ENCODE measurements around the gene MED9. TPM values are rescaled to one million over a fixed set of nuclear protein-coding genes. Genes with fewer than 3 reads are reported as not detected.
A peak's percentile ranks its signal among the peaks of the same experiment; 100 is the strongest.

The MED9 gene
- total RNA-seq, 1 donor from 2014 or later, result 19.3 TPM

GRCh38 chr17:17514361-17514992 is 37.7 kb downstream of the MED9 start:
- Mint-ChIP-seq H3K27me3 (no peaks in the 10 kb centered on the region), H3K9me3 (no peaks in the 10 kb centered on the region), H3K27ac (no peak overlapping the region), H3K4me1 (ENCODE audit: unreplicated experiment) (peaks cover 17% of the 10 kb centered on the region), H3K4me3 (no peak overlapping the region), H3K36me3 (no peaks in the 10 kb centered on the region)
- DNase-seq (ENCODE audit: extremely low spot score, unreplicated experiment), result no peak
- TF ChIP-seq CTCF (conservative IDR thresholded peaks at IDR 0.05), result no peak

GRCh38 chr17:17514993-17515933 is 38.5 kb downstream of the MED9 start:
- Mint-ChIP-seq H3K27me3 (no peaks in the 10 kb centered on the region), H3K4me1 (ENCODE audit: unreplicated experiment) (peaks cover 17% of the 10 kb centered on the region), H3K27ac (peak overlapping the region; percentile 48), H3K36me3 (no peaks in the 10 kb centered on the region), H3K4me3 (no peak overlapping the region), H3K9me3 (no peaks in the 10 kb centered on the region)
- no peak for TF ChIP-seq CTCF (conservative IDR thresholded peaks at IDR 0.05)
- no peak for DNase-seq (ENCODE audit: extremely low spot score, unreplicated experiment)

- no peak for DNase-seq (ENCODE audit: extremely low spot score, unreplicated experiment)
- TF ChIP-seq CTCF (conservative IDR thresholded peaks at IDR 0.05), result no peak
- Mint-ChIP-seq H3K27ac (peak overlapping the region; percentile 35), H3K9me3 (no peaks in the 10 kb centered on the region), H3K27me3 (no peaks in the 10 kb centered on the region), H3K4me1 (ENCODE audit: unreplicated experiment) (peaks cover 17% of the 10 kb centered on the region), H3K36me3 (no peaks in the 10 kb centered on the region), H3K4me3 (peak overlapping the region; percentile 10)
These were observed 39.4 kb downstream of the MED9 start for GRCh38 chr17:17515934-17516930.

GRCh38 chr17:17516941-17517720 is 40.3 kb downstream of the MED9 start:
- DNase-seq (ENCODE audit: extremely low spot score, unreplicated experiment), result no peak
- Mint-ChIP-seq H3K27me3 (no peaks in the 10 kb centered on the region), H3K4me3 (no peak overlapping the region), H3K9me3 (no peaks in the 10 kb centered on the region), H3K27ac (no peak overlapping the region), H3K4me1 (ENCODE audit: unreplicated experiment) (peaks cover 17% of the 10 kb centered on the region), H3K36me3 (no peaks in the 10 kb centered on the region)
- no peak for TF ChIP-seq CTCF (conservative IDR thresholded peaks at IDR 0.05)
